LNCAP (cell line): ENCODE data around the gene HDAC10.

ENCODE experiments used
- CTCF ChIP-seq: fragments of 450-650 bp; IDR thresholded peaks from 2 replicates; pipeline ENCODE4 v1.5.1; 2017; ENCODE audit warnings: mild to moderate bottlenecking

Gene HDAC10

DNA sequence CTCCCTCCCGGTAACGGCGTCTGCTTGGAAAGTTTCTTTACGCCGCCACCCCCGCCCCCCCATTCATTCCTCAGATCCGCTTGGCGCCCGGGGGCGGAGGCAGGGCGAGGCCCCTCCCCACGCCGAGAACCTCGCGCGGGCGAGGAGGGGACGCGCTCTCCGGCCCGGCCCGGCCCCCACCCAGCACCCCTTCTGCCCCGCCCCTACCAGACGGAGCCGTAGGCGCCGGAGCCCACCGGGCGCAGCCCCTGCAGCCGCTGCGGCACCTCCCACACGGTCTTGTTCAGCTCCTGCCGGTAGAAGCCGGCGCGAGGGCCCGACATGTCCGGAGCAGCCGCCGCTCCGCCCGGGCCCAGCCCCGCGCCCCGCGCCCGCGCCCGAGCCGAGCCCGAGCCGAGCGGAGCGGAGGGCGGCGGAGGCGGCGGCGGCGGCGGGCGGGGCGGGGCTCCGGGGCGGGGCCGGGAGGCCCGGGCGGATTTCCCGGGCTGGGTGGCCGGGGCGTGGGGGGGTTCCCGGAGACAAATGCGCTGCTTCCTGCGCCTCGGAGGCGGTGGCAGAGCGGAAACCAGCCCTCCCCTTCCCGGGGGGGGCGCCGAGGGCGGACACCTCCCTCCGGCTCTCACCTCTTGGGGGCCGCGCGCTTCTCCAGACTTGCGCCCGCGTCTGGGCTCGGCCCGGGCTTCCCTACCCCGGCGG, 19.1 kb upstream of the HDAC10 start, which contains the start of gene MAPK11:
Gene MAPK11, minus strand, starts transcription at position 411 of the 696 bp plus-strand sequence. Its CDS starts 88 bp downstream, at position 323.
- no peak for TF ChIP-seq CTCF

GRCh38 chr22:50269573-50269969, 18.5 kb upstream of the HDAC10 start:
- TF ChIP-seq CTCF, result no peak

DNA sequence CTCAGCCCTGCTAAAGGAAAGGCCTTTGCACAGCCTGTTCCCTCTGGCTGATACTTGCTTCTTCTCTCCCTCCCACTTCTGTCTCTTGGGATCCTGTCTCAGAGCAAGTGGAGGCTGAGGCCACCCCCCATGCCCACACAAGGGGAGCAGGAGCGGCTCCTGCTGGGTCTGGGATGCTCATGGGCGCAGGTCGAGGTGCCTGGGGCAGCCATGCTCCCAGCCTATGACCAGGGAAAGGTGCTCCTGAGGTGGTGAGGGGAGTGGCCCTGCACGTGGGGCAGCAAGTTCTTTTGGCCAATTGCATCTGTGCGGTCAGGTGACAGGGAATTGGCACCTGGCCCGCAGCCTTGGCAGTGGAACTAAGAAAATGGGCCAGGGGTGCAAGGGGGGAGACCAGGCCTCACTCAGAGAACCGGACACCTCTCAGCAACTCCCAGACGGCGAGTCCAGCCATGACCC, 17.6 kb upstream of the HDAC10 start:
- TF ChIP-seq CTCF, result no peak

GRCh38 chr22:50267591-50268390, 16.7 kb upstream of the HDAC10 start:
- no peak for TF ChIP-seq CTCF

- no peak for TF ChIP-seq CTCF
Measured at GRCh38 chr22:50266994-50267393, 15.9 kb upstream of the HDAC10 start.

DNA sequence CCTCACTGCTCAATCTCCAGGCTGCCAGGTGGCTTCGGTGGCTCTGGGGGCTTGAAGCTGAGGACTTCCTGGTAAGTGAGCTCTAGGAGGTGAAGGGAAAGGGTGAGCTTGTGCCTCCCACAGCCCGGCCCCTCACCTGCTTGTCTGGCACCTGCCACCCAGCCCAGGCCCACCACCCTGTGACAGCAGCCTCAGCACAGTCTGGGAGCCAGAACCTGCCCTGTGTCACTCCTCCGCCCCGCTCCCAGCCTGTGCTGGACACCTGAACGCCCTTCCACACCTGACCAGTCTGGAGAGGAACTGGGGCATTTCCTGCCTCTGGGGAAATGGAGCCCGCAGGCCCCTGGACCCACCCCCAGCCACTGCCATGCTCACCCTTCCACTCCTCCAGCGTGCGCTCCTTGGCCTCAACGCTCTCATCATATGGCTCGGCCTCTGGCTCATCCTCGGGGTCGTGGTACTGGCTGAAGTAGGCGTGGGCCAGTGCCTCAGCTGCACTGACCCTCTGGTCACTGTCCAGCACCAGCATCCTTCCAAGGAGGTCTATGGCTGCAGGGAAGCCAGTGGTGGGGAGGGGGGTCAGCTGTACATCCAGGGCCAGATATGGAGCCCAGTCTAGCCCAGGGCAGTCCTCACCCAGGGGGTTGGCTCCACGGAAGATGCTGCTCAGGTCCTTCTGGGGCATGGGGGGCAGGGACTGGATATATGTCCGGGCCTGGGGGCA, 14.0 kb upstream of the HDAC10 start:
- TF ChIP-seq CTCF, result no peak

GRCh38 chr22:50264104-50264745, 13.2 kb upstream of the HDAC10 start:
- no peak for TF ChIP-seq CTCF
